HCT116 (cell line): Measurements from ENCODE around the gene ABHD4. TPM values are rescaled to one million over a fixed set of nuclear protein-coding genes. Genes with fewer than 3 reads are reported as not detected.

Experiments used
- ATAC-seq: fragments of 200-7000 bp; cut with Tn5 transposase; 2 replicates; pipeline ENCODE4 v1.9.1; 2020; ENCODE audit warnings: mild to moderate bottlenecking, moderate library complexity
- BruUV-seq: library from RNA; stranded (reverse); fragments of 400-500 nt; replicated peaks from 2 replicates; lab custom pipeline; 2021; lab: Mats Ljungman, UMichigan
- CTCF ChIA-PET: fragments of 300-600 bp; sonication (Branson Sonifier 250); formaldehyde crosslinking; loops from one replicate; lab custom pipeline; 2021; ENCODE audit warnings: antibody characterized with exemption; lab: Charles Lee
- POLR2A ChIA-PET: fragments of 300-600, 350-600 bp; sonication (Branson Sonifier 250); formaldehyde crosslinking; loops from one replicate; lab custom pipeline; 2021; ENCODE audit warnings: antibody characterized with exemption; lab: Charles Lee
- RAD21 ChIA-PET, 2 experiments: fragments of 300-600 bp; sonication (Branson Sonifier 250); formaldehyde crosslinking; loops; one replicate each; lab custom pipeline; 2023; ENCODE audit warnings: low total read pairs in 2 of 2; ENCODE audit not compliant: uncharacterized antibody in 2 of 2, unreplicated experiment in 2 of 2, low non-redundant PET in 1 of 2; lab: Charles Lee
- DNase-seq: peaks from one replicate; pipeline ENCODE4 v3.0.0-alpha.2; 2010; ENCODE audit warnings: low read depth, low spot score
- H2AFZ ChIP-seq: fragments of 200-600 bp; shearing (Covaris generic), sonication (generic); 2 replicates; pipeline ENCODE4 v1.6.1; 2017; ENCODE audit warnings: low read depth, mixed run types, mixed read lengths, antibody characterized with exemption, low read length; ENCODE audit not compliant: poor library complexity, severe bottlenecking
- H3K27ac ChIP-seq: 2 replicates; pipeline ENCODE4 v1.5.1; 2012; ENCODE audit warnings: low read depth, low read length
- H3K27me3 ChIP-seq: fragments of 200-600 bp; sonication (generic); 2 replicates; pipeline ENCODE4 v1.6.1; 2016; ENCODE audit warnings: mixed run types, low read length, mixed read lengths; ENCODE audit not compliant: insufficient read depth
- H3K36me3 ChIP-seq, 2 experiments: fragments of 200-500 bp in 1 of 2; fragments of 200-600 bp in 1 of 2; sonication (Bioruptor generic) in 1 of 2; sonication (generic) in 1 of 2; 2 replicates each; pipeline versions ENCODE4 v1.5.1 to v1.6.1; 2014 to 2016; ENCODE audit warnings: low read length in 2 of 2, inconsistent platforms in 1 of 2, mixed read lengths in 1 of 2, mixed run types in 1 of 2; ENCODE audit not compliant: insufficient read depth in 2 of 2, control insufficient read depth in 1 of 2
- H3K4me1 ChIP-seq, 2 experiments: fragments of 200-600 bp in 1 of 2; sonication (generic) in 1 of 2; 2 replicates each; pipeline versions ENCODE4 v1.5.1 to v1.6.1; 2012 to 2017; ENCODE audit warnings: low read length in 2 of 2, inconsistent platforms in 1 of 2, mild to moderate bottlenecking in 1 of 2, mixed read lengths in 1 of 2, mixed run types in 1 of 2, moderate library complexity in 1 of 2; ENCODE audit not compliant: insufficient read depth in 2 of 2, control insufficient read depth in 1 of 2
- H3K4me2 ChIP-seq: fragments of 200-600 bp; sonication (generic); 2 replicates; pipeline ENCODE4 v1.6.1; 2017; ENCODE audit warnings: mixed run types, low read length, mixed read lengths
- H3K4me3 ChIP-seq, 2 experiments: fragments of 200-600 bp in 1 of 2; sonication (generic) in 1 of 2; replicated peaks in 1 of 2; 2 replicates each; pipeline ENCODE4 v1.5.1; 2011 to 2016; ENCODE audit warnings: low read length in 2 of 2, control low read depth in 1 of 2, low read depth in 1 of 2, mild to moderate bottlenecking in 1 of 2, mixed read lengths in 1 of 2, mixed run types in 1 of 2
- H3K79me2 ChIP-seq: fragments of 200-600 bp; sonication (generic); 2 replicates; pipeline ENCODE4 v1.6.1; 2017; ENCODE audit warnings: mild to moderate bottlenecking, mixed run types, low read length, moderate library complexity, mixed read lengths; ENCODE audit not compliant: insufficient read depth
- H3K9ac ChIP-seq: fragments of 200-600 bp; sonication (generic); 2 replicates; pipeline ENCODE4 v1.6.1; 2016; ENCODE audit warnings: low read length, mixed read lengths
- H3K9me2 ChIP-seq: fragments of 200-600 bp; sonication (generic), shearing (Covaris generic); 2 replicates; pipeline ENCODE4 v1.6.1; 2017; ENCODE audit warnings: mixed run types, mild to moderate bottlenecking, moderate library complexity; ENCODE audit not compliant: insufficient read depth
- H3K9me3 ChIP-seq, 2 experiments: fragments of 200-500 bp in 1 of 2; fragments of 200-600 bp in 1 of 2; sonication (Bioruptor generic) in 1 of 2; sonication (generic) in 1 of 2; 2 replicates each; pipeline ENCODE4 v1.6.1; 2014 to 2017; ENCODE audit warnings: low read length in 2 of 2, mixed read lengths in 2 of 2, inconsistent platforms in 1 of 2, low read depth in 1 of 2, mild to moderate bottlenecking in 1 of 2, mixed run types in 1 of 2, moderate library complexity in 1 of 2; ENCODE audit not compliant: control insufficient read depth in 1 of 2, insufficient read depth in 1 of 2
- H4K20me1 ChIP-seq: fragments of 200-600 bp; sonication (generic), shearing (Covaris generic); 2 replicates; pipeline ENCODE4 v1.6.1; 2017; ENCODE audit warnings: mixed run types, mild to moderate bottlenecking, moderate library complexity; ENCODE audit not compliant: insufficient read depth
- CBX3 ChIP-seq: IDR thresholded peaks from 2 replicates; pipeline ENCODE4 v1.6.1; 2012; ENCODE audit warnings: low read depth
- CEBPB ChIP-seq: IDR thresholded peaks from 2 replicates; pipeline ENCODE4 v1.6.1; 2012; ENCODE audit warnings: low read depth
- CTCF ChIP-seq, 3 experiments: fragments of 200-600 bp in 1 of 3; sonication (generic) in 1 of 3; IDR thresholded peaks in 2 of 3; conservative IDR thresholded peaks in 1 of 3; 2 replicates each; pipeline ENCODE4 v1.5.1; 2012 to 2017; ENCODE audit warnings: low read depth in 2 of 3, low read length in 2 of 3, antibody characterized with exemption in 1 of 3, borderline replicate concordance in 1 of 3, control low read depth in 1 of 3, mild to moderate bottlenecking in 1 of 3, mixed read lengths in 1 of 3, mixed run types in 1 of 3, moderate library complexity in 1 of 3; ENCODE audit not compliant: insufficient read depth in 1 of 3
- EGR1 ChIP-seq: IDR thresholded peaks from 2 replicates; pipeline ENCODE4 v1.6.1; 2012; ENCODE audit warnings: low read depth
- ELF1 ChIP-seq: IDR thresholded peaks from 2 replicates; pipeline ENCODE4 v1.6.1; 2012; ENCODE audit warnings: low read depth, borderline replicate concordance
- EZH2phosphoT487 ChIP-seq: fragments of 200-600 bp; IDR thresholded peaks from 2 replicates; pipeline ENCODE4 v1.6.1; 2018; ENCODE audit warnings: antibody characterized with exemption, borderline replicate concordance
- JUND ChIP-seq: IDR thresholded peaks from 2 replicates; pipeline ENCODE4 v1.6.1; 2012
- POLR2A ChIP-seq: IDR thresholded peaks from 2 replicates; pipeline ENCODE4 v1.7.0; 2011; ENCODE audit warnings: borderline replicate concordance; ENCODE audit not compliant: insufficient read depth, insufficient read length; ENCODE audit errors: extremely low read depth
- RAD21 ChIP-seq: IDR thresholded peaks from 2 replicates; pipeline ENCODE4 v1.6.1; 2012; ENCODE audit warnings: low read depth, mild to moderate bottlenecking
- SIN3A ChIP-seq: IDR thresholded peaks from 2 replicates; pipeline ENCODE4 v1.6.1; 2012; ENCODE audit warnings: low read depth
- SP1 ChIP-seq: IDR thresholded peaks from 2 replicates; pipeline ENCODE4 v1.6.1; 2012; ENCODE audit warnings: low read depth
- ZNF274 ChIP-seq: fragments of 200-500 bp; sonication (Bioruptor generic); IDR thresholded peaks from 2 replicates; pipeline ENCODE4 v1.6.1; 2014; ENCODE audit warnings: mild to moderate bottlenecking, low read depth, low read length, inconsistent platforms
- intact Hi-C: fragments of 100-400 bp; cut with micrococcal nuclease; formaldehyde crosslinking; loops from 2 replicates; pipeline ENCODE4 v1.10.0; 2022
- total RNA-seq: library from RNA; stranded (reverse); gene quantifications from one replicate; pipeline ENCODE4 v1.2.1, GENCODE V29; 2021; ENCODE audit not compliant: unreplicated experiment
- TF ChIP-seq, protein P1 (sequence below): IDR thresholded peaks from 2 replicates; pipeline ENCODE4 v1.6.1; 2012
- TF ChIP-seq, protein P2 (sequence below): IDR thresholded peaks from 2 replicates; pipeline ENCODE4 v1.6.1; 2012; ENCODE audit warnings: low read depth

The ABHD4 gene
- total RNA-seq, 1 experiment from 2014 or later: 9.4 TPM

- ATAC-seq: no peak
- Histone ChIP-seq H3K9ac (no peak overlapping the region), H3K36me3 (no peaks in the 10 kb centered on the region), H3K4me3 (no peak overlapping the region), H3K4me1 (no peaks in the 10 kb centered on the region), H3K4me2 (no peak overlapping the region), H3K9me3 (no peaks in the 10 kb centered on the region), H3K27ac (no peak overlapping the region), H2AFZ (no peak overlapping the region), H3K9me2 (no peaks in the 10 kb centered on the region), H3K79me2 (no peaks in the 10 kb centered on the region), H4K20me1 (no peaks in the 10 kb centered on the region), H3K27me3 (no peaks in the 10 kb centered on the region)
- RAD21 ChIA-PET: interaction anchor here in 1 of 2 experiments (1.0 kb wide), 1 partner anchor 195 kb away, joined by 3 read pairs; no protein-coding TSS in a partner anchor
- TF ChIP-seq EGR1 (no peak), ELF1 (no peak), POLR2A (no peak), SP1 (no peak), EZH2phosphoT487 (no peak), JUND (no peak), ZNF274 (no peak), CTCF (IDR thresholded peaks at IDR 0.05 in 2 of 3, conservative IDR thresholded peaks at IDR 0.05 in 1 of 3; ENCODE audit: borderline replicate concordance in 1 of 3, insufficient read depth in 1 of 3, low read depth in 2 of 3, low read length in 2 of 3) (no peak), CBX3 (no peak), RAD21 (no peak), CEBPB (no peak), SIN3A (no peak)
- TF ChIP-seq, protein P1, sequence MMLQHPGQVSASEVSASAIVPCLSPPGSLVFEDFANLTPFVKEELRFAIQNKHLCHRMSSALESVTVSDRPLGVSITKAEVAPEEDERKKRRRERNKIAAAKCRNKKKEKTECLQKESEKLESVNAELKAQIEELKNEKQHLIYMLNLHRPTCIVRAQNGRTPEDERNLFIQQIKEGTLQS: no peak
- TF ChIP-seq, protein P2, sequence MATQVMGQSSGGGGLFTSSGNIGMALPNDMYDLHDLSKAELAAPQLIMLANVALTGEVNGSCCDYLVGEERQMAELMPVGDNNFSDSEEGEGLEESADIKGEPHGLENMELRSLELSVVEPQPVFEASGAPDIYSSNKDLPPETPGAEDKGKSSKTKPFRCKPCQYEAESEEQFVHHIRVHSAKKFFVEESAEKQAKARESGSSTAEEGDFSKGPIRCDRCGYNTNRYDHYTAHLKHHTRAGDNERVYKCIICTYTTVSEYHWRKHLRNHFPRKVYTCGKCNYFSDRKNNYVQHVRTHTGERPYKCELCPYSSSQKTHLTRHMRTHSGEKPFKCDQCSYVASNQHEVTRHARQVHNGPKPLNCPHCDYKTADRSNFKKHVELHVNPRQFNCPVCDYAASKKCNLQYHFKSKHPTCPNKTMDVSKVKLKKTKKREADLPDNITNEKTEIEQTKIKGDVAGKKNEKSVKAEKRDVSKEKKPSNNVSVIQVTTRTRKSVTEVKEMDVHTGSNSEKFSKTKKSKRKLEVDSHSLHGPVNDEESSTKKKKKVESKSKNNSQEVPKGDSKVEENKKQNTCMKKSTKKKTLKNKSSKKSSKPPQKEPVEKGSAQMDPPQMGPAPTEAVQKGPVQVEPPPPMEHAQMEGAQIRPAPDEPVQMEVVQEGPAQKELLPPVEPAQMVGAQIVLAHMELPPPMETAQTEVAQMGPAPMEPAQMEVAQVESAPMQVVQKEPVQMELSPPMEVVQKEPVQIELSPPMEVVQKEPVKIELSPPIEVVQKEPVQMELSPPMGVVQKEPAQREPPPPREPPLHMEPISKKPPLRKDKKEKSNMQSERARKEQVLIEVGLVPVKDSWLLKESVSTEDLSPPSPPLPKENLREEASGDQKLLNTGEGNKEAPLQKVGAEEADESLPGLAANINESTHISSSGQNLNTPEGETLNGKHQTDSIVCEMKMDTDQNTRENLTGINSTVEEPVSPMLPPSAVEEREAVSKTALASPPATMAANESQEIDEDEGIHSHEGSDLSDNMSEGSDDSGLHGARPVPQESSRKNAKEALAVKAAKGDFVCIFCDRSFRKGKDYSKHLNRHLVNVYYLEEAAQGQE: no peak
- CTCF ChIA-PET: interaction anchor here (1.2 to 4.4 kb wide), 6 partner anchors 88 to 241 kb away, joined by 3 to 37 read pairs (median 6); partner anchors contain the start of genes OXA1L and SLC7A7
- POLR2A ChIA-PET: interaction anchor here (1.9 kb wide), 1 partner anchor 8 kb away, joined by 5 read pairs; no protein-coding TSS in a partner anchor
- no peak for DNase-seq
- intact Hi-C loops: loop anchor here (1.0 to 5.0 kb wide), 3 partner anchors 158 to 243 kb away; partner anchors contain the start of gene SLC7A7
- no TSS peak for BruUV-seq
Measured at GRCh38 chr14:22658946-22659345, 60.8 kb downstream of the ABHD4 start.
